Lower lobe of right lung (tissue), 2 donors: ENCODE data around the gene MIB2. TPM values are rescaled to one million over a fixed set of nuclear protein-coding genes. Genes with fewer than 3 reads are reported as not detected.
"Not testable (repeated sequence)": the region's sequence is repeated elsewhere in the genome, so short reads cannot be mapped to it uniquely, and the experiment has no call there.

Experiments
- ATAC-seq, 2 donors: fragments of 200-7000 bp; cut with Tn5 transposase; one replicate each; pipeline ENCODE4 v1.9.1; 2020 to 2022; ENCODE audit warnings: mild to moderate bottlenecking in 2 of 2, moderate library complexity in 2 of 2
- DNase-seq: peaks from one replicate; pipeline ENCODE4 v3.0.0-alpha.2; 2020
- H3K27ac ChIP-seq: fragments of 200-600 bp; one replicate; pipeline ENCODE4 v1.8.0; 2022
- H3K27me3 ChIP-seq: fragments of 200-600 bp; one replicate; pipeline ENCODE4 v1.8.0; 2022; ENCODE audit warnings: low read depth
- H3K36me3 ChIP-seq: fragments of 200-600 bp; one replicate; pipeline ENCODE4 v1.8.0; 2022; ENCODE audit warnings: mild to moderate bottlenecking
- H3K4me1 ChIP-seq: fragments of 200-600 bp; one replicate; pipeline ENCODE4 v1.8.0; 2022
- H3K4me3 ChIP-seq: fragments of 200-600 bp; one replicate; pipeline ENCODE4 v1.8.0; 2022; ENCODE audit warnings: mild to moderate bottlenecking
- H3K9me3 ChIP-seq: fragments of 200-600 bp; one replicate; pipeline ENCODE4 v1.8.0; 2022
- intact Hi-C: fragments of 100-400 bp; cut with DNase I; formaldehyde crosslinking; loops from one replicate; pipeline ENCODE4 v1.11.0; 2022
- total RNA-seq: library from RNA; stranded (reverse); fragmentation: NEBNext Ultra II Directional; extraction: Animal tissue kit (Norgen Biotek cat#: 25700); gene quantifications from one replicate; pipeline ENCODE4 v1.2.1, GENCODE V29; 2021
- TF ChIP-seq, protein P1 (sequence below): fragments of 200-600 bp; IDR thresholded peaks from one replicate; pipeline ENCODE4 v1.8.0; 2022; ENCODE audit warnings: antibody characterized with exemption, mild to moderate bottlenecking
- donor health status: DM: no; HTN: yes; CAD: no; lungs with severe emphysema.

The MIB2 gene
- total RNA-seq, 1 donor from 2014 or later = 82.5 TPM

DNA sequence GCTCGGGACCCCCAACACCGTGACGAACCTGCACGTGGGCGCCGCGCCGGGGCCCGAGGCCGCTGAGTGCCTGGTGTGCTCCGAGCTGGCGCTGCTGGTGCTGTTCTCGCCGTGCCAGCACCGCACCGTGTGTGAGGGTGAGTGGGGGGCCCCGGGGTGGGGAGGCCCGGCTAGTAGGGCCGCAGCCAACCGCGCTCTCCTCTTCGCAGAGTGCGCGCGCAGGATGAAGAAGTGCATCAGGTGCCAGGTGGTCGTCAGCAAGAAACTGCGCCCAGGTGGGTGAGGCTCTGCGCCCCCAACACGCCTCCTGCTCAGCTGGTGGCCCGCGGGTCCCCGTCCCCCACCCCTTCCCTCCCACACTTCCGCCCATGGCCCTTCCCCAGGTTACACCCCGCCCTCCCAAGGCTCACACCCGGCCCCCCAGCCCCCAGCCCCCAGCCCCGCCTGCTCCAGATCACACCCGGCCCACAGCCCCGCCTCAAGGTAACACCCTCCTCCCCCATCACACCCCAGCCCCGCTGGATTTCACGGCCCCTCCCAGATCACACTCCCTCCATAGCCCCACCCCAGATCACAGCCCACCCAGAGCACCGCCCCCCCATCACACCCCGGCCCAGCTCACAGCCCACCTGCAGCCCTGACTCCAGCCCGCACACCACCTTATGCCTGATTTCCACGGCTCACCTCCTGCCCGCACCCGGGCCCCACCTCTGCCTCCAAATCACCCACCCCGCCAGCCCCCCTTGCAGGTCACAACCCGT lies 14.3 kb downstream of the MIB2 start:
- H3K27ac ChIP-seq = peak overlapping the region; percentile 18
- peak overlapping the region; percentile 41 for H3K4me3 ChIP-seq

DNA sequence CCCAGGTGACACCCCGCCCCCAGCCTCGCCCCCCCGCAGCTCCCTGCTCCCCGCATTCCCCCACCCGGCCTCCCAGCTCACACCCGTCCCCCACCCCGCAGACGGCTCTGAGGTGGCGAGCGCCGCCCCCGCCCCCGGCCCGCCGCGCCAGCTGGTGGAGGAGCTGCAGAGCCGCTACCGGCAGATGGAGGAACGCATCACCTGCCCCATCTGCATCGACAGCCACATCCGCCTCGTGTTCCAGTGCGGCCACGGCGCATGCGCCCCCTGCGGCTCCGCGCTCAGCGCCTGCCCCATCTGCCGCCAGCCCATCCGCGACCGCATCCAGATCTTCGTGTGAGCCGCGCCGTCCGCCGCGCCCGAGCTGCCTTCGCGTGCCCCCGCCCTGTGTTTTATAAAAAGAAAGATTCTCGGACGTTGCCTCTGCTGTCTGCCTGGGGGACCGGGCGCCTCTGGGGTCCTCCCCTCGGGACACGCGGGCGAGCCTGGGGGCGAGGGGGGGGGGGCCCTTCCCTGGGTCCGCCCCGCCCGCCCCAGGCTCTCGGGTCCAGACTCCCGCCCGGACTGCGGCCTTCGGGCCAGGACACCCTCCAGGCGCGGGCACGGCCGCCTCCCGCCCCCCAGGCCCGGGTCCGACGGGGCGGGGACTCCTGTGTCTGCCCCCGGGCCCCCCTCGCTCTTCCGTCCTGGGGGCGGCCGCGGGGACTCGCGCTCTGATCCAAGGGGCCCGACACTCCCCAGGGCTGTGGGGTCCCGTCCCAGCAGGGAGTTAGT lies 15.1 kb downstream of the MIB2 start:
- H3K27me3 ChIP-seq = peaks cover 21% of the 10 kb centered on the region
- intact Hi-C loops = no loop called here
- peak overlapping the region; percentile 84 for H3K27ac ChIP-seq
- H3K4me3 ChIP-seq = peak overlapping the region; percentile 42
- H3K4me1 ChIP-seq = peaks cover 15% of the 10 kb centered on the region
- TF ChIP-seq, protein P1, sequence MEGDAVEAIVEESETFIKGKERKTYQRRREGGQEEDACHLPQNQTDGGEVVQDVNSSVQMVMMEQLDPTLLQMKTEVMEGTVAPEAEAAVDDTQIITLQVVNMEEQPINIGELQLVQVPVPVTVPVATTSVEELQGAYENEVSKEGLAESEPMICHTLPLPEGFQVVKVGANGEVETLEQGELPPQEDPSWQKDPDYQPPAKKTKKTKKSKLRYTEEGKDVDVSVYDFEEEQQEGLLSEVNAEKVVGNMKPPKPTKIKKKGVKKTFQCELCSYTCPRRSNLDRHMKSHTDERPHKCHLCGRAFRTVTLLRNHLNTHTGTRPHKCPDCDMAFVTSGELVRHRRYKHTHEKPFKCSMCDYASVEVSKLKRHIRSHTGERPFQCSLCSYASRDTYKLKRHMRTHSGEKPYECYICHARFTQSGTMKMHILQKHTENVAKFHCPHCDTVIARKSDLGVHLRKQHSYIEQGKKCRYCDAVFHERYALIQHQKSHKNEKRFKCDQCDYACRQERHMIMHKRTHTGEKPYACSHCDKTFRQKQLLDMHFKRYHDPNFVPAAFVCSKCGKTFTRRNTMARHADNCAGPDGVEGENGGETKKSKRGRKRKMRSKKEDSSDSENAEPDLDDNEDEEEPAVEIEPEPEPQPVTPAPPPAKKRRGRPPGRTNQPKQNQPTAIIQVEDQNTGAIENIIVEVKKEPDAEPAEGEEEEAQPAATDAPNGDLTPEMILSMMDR = no peak
- H3K36me3 ChIP-seq = peaks cover 14% of the 10 kb centered on the region
- DNase-seq = peak; percentile 79
- H3K9me3 ChIP-seq = no peaks in the 10 kb centered on the region
- peak; percentile 40 to 57 for ATAC-seq

More for the DNA sequence above, 14.3 kb downstream of the MIB2 start:
- TF ChIP-seq, protein P1 = no peak
- Histone ChIP-seq H3K9me3 (no peaks in the 10 kb centered on the region), H3K36me3 (peaks cover 14% of the 10 kb centered on the region), H3K4me1 (peaks cover 15% of the 10 kb centered on the region), H3K27me3 (peaks cover 21% of the 10 kb centered on the region)
- ATAC-seq = peak; percentile 18 to 37
- DNase-seq = peak; percentile 49
- intact Hi-C loops = no loop called here

DNA sequence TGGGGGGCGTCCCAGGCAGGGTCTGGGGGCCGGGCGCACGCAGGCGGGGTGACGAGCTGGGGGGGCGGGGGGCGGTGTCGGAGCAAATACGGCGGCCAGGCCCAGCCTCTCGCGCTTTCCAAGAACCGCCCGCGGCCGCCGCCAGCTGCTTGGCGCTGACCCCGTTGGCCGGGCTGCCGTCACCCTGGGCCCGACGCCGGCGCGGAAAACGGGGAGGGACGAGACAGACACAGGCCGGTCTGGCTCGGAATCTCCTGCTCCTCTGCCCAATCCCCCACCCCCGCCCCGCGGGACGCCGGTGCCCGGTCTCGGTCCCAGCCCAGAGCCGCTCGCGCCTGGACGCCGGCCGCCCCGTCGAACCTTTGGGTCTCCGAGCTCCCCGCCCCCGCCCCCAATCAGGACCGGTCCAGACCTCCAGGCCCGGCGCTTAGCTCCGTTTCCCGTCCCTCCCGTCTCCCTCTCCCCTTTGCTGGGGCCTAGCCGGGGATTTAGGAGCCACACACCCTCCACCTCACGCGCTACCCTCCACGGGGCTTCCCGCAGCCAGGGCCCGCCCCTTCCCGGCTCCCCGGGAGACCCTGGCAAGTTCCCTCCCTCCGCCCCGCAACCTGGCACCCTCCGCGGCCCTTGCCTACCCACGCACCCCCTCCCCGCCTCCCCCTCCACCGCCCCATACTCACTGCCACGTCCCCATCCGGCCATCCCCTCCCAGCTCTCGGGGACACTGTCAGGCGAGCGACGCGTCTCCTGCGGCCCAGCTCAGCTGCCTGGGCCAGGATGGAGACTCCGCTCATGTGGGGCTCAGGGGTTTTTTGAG lies 15.9 kb downstream of the MIB2 start:
- Histone ChIP-seq H3K9me3 (no peaks in the 10 kb centered on the region), H3K27me3 (peaks cover 21% of the 10 kb centered on the region), H3K27ac (peak overlapping the region; percentile 84), H3K36me3 (peaks cover 14% of the 10 kb centered on the region), H3K4me3 (peak overlapping the region; percentile 42), H3K4me1 (peaks cover 15% of the 10 kb centered on the region)
- ATAC-seq = peak; percentile 20 to 28
- intact Hi-C loops = no loop called here
- DNase-seq = peak; percentile 57
- TF ChIP-seq, protein P1 = no peak

DNA sequence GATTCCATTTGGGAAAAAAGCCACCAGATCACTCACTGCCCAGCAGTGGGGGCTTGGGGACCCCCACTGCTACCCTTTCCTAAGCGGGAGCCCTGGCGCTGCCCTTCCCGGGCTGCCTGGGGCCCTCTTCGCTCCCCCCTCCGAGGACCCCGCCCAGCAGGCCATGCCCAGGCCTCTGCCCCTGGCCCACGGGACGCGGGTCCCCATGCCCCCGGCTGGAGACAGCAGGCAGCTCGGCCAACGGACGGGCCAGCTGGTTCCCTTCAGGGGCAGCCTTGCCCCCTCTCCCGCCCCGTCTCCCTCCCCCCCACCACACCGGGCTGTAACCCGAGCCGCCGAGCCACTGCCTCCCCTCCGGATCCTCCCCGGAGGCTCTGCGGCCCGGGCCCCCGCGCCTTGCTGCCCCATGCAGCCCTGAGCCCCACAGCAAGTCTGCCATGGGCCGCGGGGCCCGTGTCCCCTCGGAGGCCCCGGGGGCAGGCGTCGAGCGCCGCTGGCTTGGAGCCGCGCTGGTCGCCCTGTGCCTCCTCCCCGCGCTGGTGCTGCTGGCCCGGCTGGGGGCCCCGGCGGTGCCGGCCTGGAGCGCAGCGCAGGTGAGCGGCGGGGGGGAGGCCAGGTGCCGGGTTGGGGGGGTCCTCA lies 16.6 kb downstream of the MIB2 start, which contains the start of gene MMP23B:
Gene MMP23B, plus strand, starts transcription at position 392 of the 639 bp plus-strand sequence. Its CDS starts 46 bp downstream, at position 438.
- Histone ChIP-seq H3K36me3 (peaks cover 21% of the 10 kb centered on the region), H3K27me3 (peaks cover 21% of the 10 kb centered on the region), H3K4me3 (peak within 1 kb of the TSS; percentile 42), H3K4me1 (peaks cover 15% of the 10 kb centered on the region), H3K9me3 (no peaks in the 10 kb centered on the region), H3K27ac (peak within 1 kb of the TSS; percentile 84)
- intact Hi-C loops = no loop called here
- peak; percentile 1 to 7 for ATAC-seq
- DNase-seq = peak; percentile 49
- TF ChIP-seq, protein P1 = no peak

DNA sequence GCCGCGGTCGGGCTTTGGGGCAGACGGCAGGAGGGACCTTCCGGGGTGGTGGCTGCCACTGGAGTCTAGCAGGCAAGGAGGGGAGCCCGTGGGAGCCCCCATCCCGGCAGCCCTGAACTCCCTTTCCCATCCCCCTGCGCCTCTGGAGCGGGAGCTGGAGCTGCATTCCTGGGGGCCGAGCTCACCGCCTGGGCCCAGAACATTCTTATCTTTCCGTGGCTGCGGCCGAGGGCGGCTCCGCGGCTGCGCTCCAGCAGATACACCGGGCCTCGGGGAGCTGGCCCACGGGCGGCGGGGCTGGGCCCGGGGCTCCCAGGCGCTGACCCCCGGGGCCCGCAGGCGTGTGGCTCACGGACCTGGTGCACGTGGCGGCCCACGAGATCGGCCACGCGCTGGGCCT lies 18.1 kb downstream of the MIB2 start:
- peak in 1 of 2 donors; percentile 55 for ATAC-seq
- intact Hi-C loops = not testable (repeated sequence)

DNA sequence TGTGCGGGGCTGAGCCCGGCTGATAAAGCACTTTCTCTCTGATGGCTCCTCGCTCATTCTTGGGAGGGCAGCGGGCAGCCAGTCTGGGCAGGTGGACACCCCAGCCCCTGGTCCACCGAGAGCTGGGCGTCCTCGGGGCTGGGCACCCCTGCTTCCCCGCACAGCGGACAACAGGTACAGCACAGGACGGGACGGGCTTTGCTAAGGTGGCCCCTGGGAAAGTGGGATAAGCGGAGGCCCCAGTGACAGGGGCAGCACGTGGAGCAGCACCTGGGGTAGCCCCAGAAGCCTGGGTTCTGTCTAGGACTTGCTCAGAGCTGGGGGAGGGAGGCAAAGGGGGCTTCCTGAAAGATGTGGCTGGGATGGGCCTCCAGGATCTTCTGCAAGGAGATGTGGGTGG lies 19.3 kb downstream of the MIB2 start:
- intact Hi-C loops = not testable (repeated sequence)
- DNase-seq = peak; percentile 35

More for the DNA sequence above, 18.1 kb downstream of the MIB2 start:
- not testable (repeated sequence) for H3K9me3 ChIP-seq, H3K4me3 ChIP-seq, DNase-seq, H3K27ac ChIP-seq
- peaks cover 16% of the 10 kb centered on the region for H3K36me3 ChIP-seq
- peaks cover 21% of the 10 kb centered on the region for H3K27me3 ChIP-seq
- peaks cover 15% of the 10 kb centered on the region for H3K4me1 ChIP-seq

DNA sequence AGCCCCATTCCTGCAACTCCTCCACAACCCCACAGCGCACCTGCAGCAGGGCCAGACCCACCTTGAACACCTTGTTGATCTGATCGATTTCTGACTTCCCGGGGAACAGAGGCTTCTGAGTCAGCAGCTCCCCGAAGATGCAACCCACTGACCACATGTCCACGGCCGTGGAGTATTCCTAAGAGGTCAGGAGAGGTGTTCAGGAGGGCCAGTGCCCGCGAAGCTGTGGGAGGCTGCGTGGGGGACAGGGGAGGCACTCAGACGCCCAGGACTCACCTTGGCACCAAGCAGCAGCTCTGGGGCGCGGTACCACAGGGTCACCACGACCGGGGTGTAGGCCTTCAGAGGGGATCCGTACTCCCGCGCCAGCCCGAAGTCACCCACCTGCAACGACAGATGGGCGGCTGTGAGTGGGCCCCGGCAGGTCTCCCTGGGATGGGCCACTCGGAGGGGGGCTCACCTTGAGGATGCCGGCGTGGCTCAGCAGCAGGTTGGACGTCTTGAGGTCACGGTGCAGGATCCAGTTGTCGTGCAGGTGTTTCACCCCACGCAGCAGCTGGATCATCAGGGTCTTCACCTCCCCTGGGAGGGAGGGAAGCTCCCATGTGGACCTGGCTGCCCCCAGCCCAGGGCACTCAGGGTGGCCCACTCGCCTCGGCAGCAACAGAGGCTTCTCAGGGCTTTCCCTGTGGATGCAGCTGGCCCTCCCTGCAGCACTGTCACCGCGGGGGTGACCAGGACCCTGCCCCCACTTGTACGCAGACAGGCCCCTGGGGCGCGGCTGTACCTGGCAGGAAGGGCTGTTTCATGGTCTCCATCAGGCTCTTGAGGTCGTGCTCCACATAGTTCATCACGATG lies 21.6 kb downstream of the MIB2 start:
- peak; percentile 40 for DNase-seq
- ATAC-seq, H3K4me3 ChIP-seq, intact Hi-C loops, H3K9me3 ChIP-seq, H3K27me3 ChIP-seq, H3K27ac ChIP-seq, H3K4me1 ChIP-seq: not testable (repeated sequence)
- peaks cover 19% of the 10 kb centered on the region for H3K36me3 ChIP-seq

More for the DNA sequence above, 19.3 kb downstream of the MIB2 start:
- H3K4me3 ChIP-seq, ATAC-seq, H3K27ac ChIP-seq, H3K9me3 ChIP-seq: not testable (repeated sequence)
- Histone ChIP-seq H3K27me3 (peaks cover 21% of the 10 kb centered on the region), H3K4me1 (peaks cover 15% of the 10 kb centered on the region), H3K36me3 (peaks cover 16% of the 10 kb centered on the region)
